Measurements from ENCODE around the gene MYH3. TPM values are rescaled to one million over a fixed set of nuclear protein-coding genes. Genes with fewer than 3 reads are reported as not detected.
A peak's percentile ranks its signal among the peaks of the same experiment; 100 is the strongest.

MYH3 gene
- total RNA-seq, 1 donor from 2014 or later = 6,986 TPM

- H3K27ac ChIP-seq (ENCODE audit: low read depth, low read length) = peak overlapping the region; percentile 17
- no peak overlapping the region for H3K4me3 ChIP-seq (ENCODE audit: low read length in 3 of 3)
- no peaks in the 10 kb centered on the region for H3K36me3 ChIP-seq (ENCODE audit: control insufficient read depth in 3 of 3, insufficient read depth in 3 of 3, low read length in 3 of 3)
- peaks cover 37 to 62% (median 38%) of the 10 kb centered on the region in 3 donors for H3K4me1 ChIP-seq (ENCODE audit: control insufficient read depth in 3 of 3, insufficient read depth in 3 of 3, low read length in 3 of 3)
- H3K9me3 ChIP-seq (ENCODE audit: control insufficient read depth in 3 of 3, low read length in 3 of 3) = no peaks in the 10 kb centered on the region
- H3K27me3 ChIP-seq (ENCODE audit: control insufficient read depth in 3 of 3, insufficient read depth in 3 of 3, low read length in 3 of 3) = no peaks in the 10 kb centered on the region
- no peak overlapping the region for H3K9ac ChIP-seq (ENCODE audit: low read depth in 1 of 3, low read length in 3 of 3)
Observed at GRCh38 chr17:10620823-10621222, 36.3 kb downstream of the MYH3 start.

GRCh38 chr17:10618202-10618635, 38.9 kb downstream of the MYH3 start:
- H3K4me1 ChIP-seq (ENCODE audit: control insufficient read depth in 3 of 3, insufficient read depth in 3 of 3, low read length in 3 of 3) = peaks cover 33 to 63% (median 36%) of the 10 kb centered on the region in 3 donors
- no peaks in the 10 kb centered on the region for H3K9me3 ChIP-seq (ENCODE audit: control insufficient read depth in 3 of 3, low read length in 3 of 3)
- no peaks in the 10 kb centered on the region for H3K27me3 ChIP-seq (ENCODE audit: control insufficient read depth in 3 of 3, insufficient read depth in 3 of 3, low read length in 3 of 3)
- peak overlapping the region in 2 of 3 donors; percentile 20 to 57 for H3K9ac ChIP-seq (ENCODE audit: low read depth in 1 of 3, low read length in 3 of 3)
- peak overlapping the region; percentile 3 to 53 (median 45) for H3K4me3 ChIP-seq (ENCODE audit: low read length in 3 of 3)
- no peaks in the 10 kb centered on the region for H3K36me3 ChIP-seq (ENCODE audit: control insufficient read depth in 3 of 3, insufficient read depth in 3 of 3, low read length in 3 of 3)
- H3K27ac ChIP-seq (ENCODE audit: low read depth, low read length) = peak overlapping the region; percentile 17

GRCh38 chr17:10617120-10617505, 40.0 kb downstream of the MYH3 start:
- H3K36me3 ChIP-seq (ENCODE audit: control insufficient read depth in 3 of 3, insufficient read depth in 3 of 3, low read length in 3 of 3) = no peaks in the 10 kb centered on the region
- peak overlapping the region in 2 of 3 donors; percentile 0 to 40 for H3K9ac ChIP-seq (ENCODE audit: low read depth in 1 of 3, low read length in 3 of 3)
- H3K9me3 ChIP-seq (ENCODE audit: control insufficient read depth in 3 of 3, low read length in 3 of 3) = no peaks in the 10 kb centered on the region
- no peaks in the 10 kb centered on the region for H3K27me3 ChIP-seq (ENCODE audit: control insufficient read depth in 3 of 3, insufficient read depth in 3 of 3, low read length in 3 of 3)
- peaks cover 30 to 58% (median 42%) of the 10 kb centered on the region in 3 donors for H3K4me1 ChIP-seq (ENCODE audit: control insufficient read depth in 3 of 3, insufficient read depth in 3 of 3, low read length in 3 of 3)
- peak overlapping the region; percentile 41 for H3K27ac ChIP-seq (ENCODE audit: low read depth, low read length)
- no peak overlapping the region for H3K4me3 ChIP-seq (ENCODE audit: low read length in 3 of 3)

- no peaks in the 10 kb centered on the region for H3K27me3 ChIP-seq (ENCODE audit: control insufficient read depth in 3 of 3, insufficient read depth in 3 of 3, low read length in 3 of 3)
- H3K36me3 ChIP-seq (ENCODE audit: control insufficient read depth in 3 of 3, insufficient read depth in 3 of 3, low read length in 3 of 3) = no peaks in the 10 kb centered on the region
- H3K4me1 ChIP-seq (ENCODE audit: control insufficient read depth in 3 of 3, insufficient read depth in 3 of 3, low read length in 3 of 3) = peaks cover 30 to 55% (median 42%) of the 10 kb centered on the region in 3 donors
- H3K9ac ChIP-seq (ENCODE audit: low read depth in 1 of 3, low read length in 3 of 3) = peak overlapping the region in 1 of 3 donors; percentile 0
- H3K4me3 ChIP-seq (ENCODE audit: low read length in 3 of 3) = peak overlapping the region in 1 of 3 donors; percentile 15
- H3K9me3 ChIP-seq (ENCODE audit: control insufficient read depth in 3 of 3, low read length in 3 of 3) = no peaks in the 10 kb centered on the region
- peak overlapping the region; percentile 41 for H3K27ac ChIP-seq (ENCODE audit: low read depth, low read length)
Observed at GRCh38 chr17:10616502-10617119, 40.5 kb downstream of the MYH3 start.

GRCh38 chr17:10614536-10615155, 42.5 kb downstream of the MYH3 start:
- peak overlapping the region; percentile 60 to 67 (median 61) for H3K4me3 ChIP-seq (ENCODE audit: low read length in 3 of 3)
- peaks cover 30 to 50% (median 43%) of the 10 kb centered on the region in 3 donors for H3K4me1 ChIP-seq (ENCODE audit: control insufficient read depth in 3 of 3, insufficient read depth in 3 of 3, low read length in 3 of 3)
- no peaks in the 10 kb centered on the region for H3K27me3 ChIP-seq (ENCODE audit: control insufficient read depth in 3 of 3, insufficient read depth in 3 of 3, low read length in 3 of 3)
- peak overlapping the region; percentile 45 to 73 (median 73) for H3K9ac ChIP-seq (ENCODE audit: low read depth in 1 of 3, low read length in 3 of 3)
- H3K9me3 ChIP-seq (ENCODE audit: control insufficient read depth in 3 of 3, low read length in 3 of 3) = no peaks in the 10 kb centered on the region
- H3K27ac ChIP-seq (ENCODE audit: low read depth, low read length) = peak overlapping the region; percentile 90
- no peaks in the 10 kb centered on the region for H3K36me3 ChIP-seq (ENCODE audit: control insufficient read depth in 3 of 3, insufficient read depth in 3 of 3, low read length in 3 of 3)

GRCh38 chr17:10613775-10614513, 43.2 kb downstream of the MYH3 start:
- H3K27ac ChIP-seq (ENCODE audit: low read depth, low read length) = peak overlapping the region; percentile 90
- peak overlapping the region; percentile 45 to 73 (median 73) for H3K9ac ChIP-seq (ENCODE audit: low read depth in 1 of 3, low read length in 3 of 3)

GRCh38 chr17:10612957-10613744, 44.0 kb downstream of the MYH3 start:
- Histone ChIP-seq H3K27me3 (ENCODE audit: control insufficient read depth in 3 of 3, insufficient read depth in 3 of 3, low read length in 3 of 3) (no peaks in the 10 kb centered on the region), H3K36me3 (ENCODE audit: control insufficient read depth in 3 of 3, insufficient read depth in 3 of 3, low read length in 3 of 3) (no peaks in the 10 kb centered on the region), H3K9me3 (ENCODE audit: control insufficient read depth in 3 of 3, low read length in 3 of 3) (no peaks in the 10 kb centered on the region), H3K27ac (ENCODE audit: low read depth, low read length) (peak overlapping the region; percentile 90), H3K4me1 (ENCODE audit: control insufficient read depth in 3 of 3, insufficient read depth in 3 of 3, low read length in 3 of 3) (peaks cover 26 to 46% (median 39%) of the 10 kb centered on the region in 3 donors), H3K4me3 (ENCODE audit: low read length in 3 of 3) (peak overlapping the region in 2 of 3 donors; percentile 2 to 67), H3K9ac (ENCODE audit: low read depth in 1 of 3, low read length in 3 of 3) (peak overlapping the region; percentile 1 to 73 (median 54))

More at GRCh38 chr17:10613775-10614513, 43.2 kb downstream of the MYH3 start:
- Histone ChIP-seq H3K4me3 (ENCODE audit: low read length in 3 of 3) (peak overlapping the region; percentile 60 to 67 (median 61)), H3K4me1 (ENCODE audit: control insufficient read depth in 3 of 3, insufficient read depth in 3 of 3, low read length in 3 of 3) (peaks cover 30 to 50% (median 43%) of the 10 kb centered on the region in 3 donors), H3K27me3 (ENCODE audit: control insufficient read depth in 3 of 3, insufficient read depth in 3 of 3, low read length in 3 of 3) (no peaks in the 10 kb centered on the region), H3K36me3 (ENCODE audit: control insufficient read depth in 3 of 3, insufficient read depth in 3 of 3, low read length in 3 of 3) (no peaks in the 10 kb centered on the region), H3K9me3 (ENCODE audit: control insufficient read depth in 3 of 3, low read length in 3 of 3) (no peaks in the 10 kb centered on the region)

- Histone ChIP-seq H3K36me3 (ENCODE audit: control insufficient read depth in 3 of 3, insufficient read depth in 3 of 3, low read length in 3 of 3) (no peaks in the 10 kb centered on the region), H3K27me3 (ENCODE audit: control insufficient read depth in 3 of 3, insufficient read depth in 3 of 3, low read length in 3 of 3) (no peaks in the 10 kb centered on the region), H3K4me3 (ENCODE audit: low read length in 3 of 3) (peak overlapping the region in 1 of 3 donors; percentile 49), H3K9ac (ENCODE audit: low read depth in 1 of 3, low read length in 3 of 3) (peak overlapping the region in 1 of 3 donors; percentile 27), H3K27ac (ENCODE audit: low read depth, low read length) (peak overlapping the region; percentile 90), H3K4me1 (ENCODE audit: control insufficient read depth in 3 of 3, insufficient read depth in 3 of 3, low read length in 3 of 3) (peaks cover 17 to 34% (median 31%) of the 10 kb centered on the region in 3 donors), H3K9me3 (ENCODE audit: control insufficient read depth in 3 of 3, low read length in 3 of 3) (no peaks in the 10 kb centered on the region)
Observed at GRCh38 chr17:10610884-10611283, 46.2 kb downstream of the MYH3 start.

GRCh38 chr17:10608244-10608643, 48.9 kb downstream of the MYH3 start:
- H3K27me3 ChIP-seq (ENCODE audit: control insufficient read depth in 3 of 3, insufficient read depth in 3 of 3, low read length in 3 of 3) = no peaks in the 10 kb centered on the region
- H3K4me1 ChIP-seq (ENCODE audit: control insufficient read depth in 3 of 3, insufficient read depth in 3 of 3, low read length in 3 of 3) = peaks cover 3 to 29% (median 20%) of the 10 kb centered on the region in 3 donors
- no peak overlapping the region for H3K9ac ChIP-seq (ENCODE audit: low read depth in 1 of 3, low read length in 3 of 3)
- no peaks in the 10 kb centered on the region for H3K9me3 ChIP-seq (ENCODE audit: control insufficient read depth in 3 of 3, low read length in 3 of 3)
- no peak overlapping the region for H3K4me3 ChIP-seq (ENCODE audit: low read length in 3 of 3)
- peak overlapping the region; percentile 26 for H3K27ac ChIP-seq (ENCODE audit: low read depth, low read length)
- no peaks in the 10 kb centered on the region for H3K36me3 ChIP-seq (ENCODE audit: control insufficient read depth in 3 of 3, insufficient read depth in 3 of 3, low read length in 3 of 3)
